NCI-H1105 (cell line): ENCODE results near the gene PRSS38.
"Not testable (repeated sequence)": the region's sequence is repeated elsewhere in the genome, so short reads cannot be mapped to it uniquely, and the experiment has no call there.

ENCODE experiments used
- DNase-seq: peaks from one replicate; lab custom pipeline; 2025; lab: John Stamatoyannopoulos, UW

Gene PRSS38

GRCh38 chr1:227844320-227845146 lies 29.1 kb downstream of the PRSS38 start:
- DNase-seq = no peak

- no peak for DNase-seq
Observed at GRCh38 chr1:227845147-227845458, 29.6 kb downstream of the PRSS38 start.

DNA sequence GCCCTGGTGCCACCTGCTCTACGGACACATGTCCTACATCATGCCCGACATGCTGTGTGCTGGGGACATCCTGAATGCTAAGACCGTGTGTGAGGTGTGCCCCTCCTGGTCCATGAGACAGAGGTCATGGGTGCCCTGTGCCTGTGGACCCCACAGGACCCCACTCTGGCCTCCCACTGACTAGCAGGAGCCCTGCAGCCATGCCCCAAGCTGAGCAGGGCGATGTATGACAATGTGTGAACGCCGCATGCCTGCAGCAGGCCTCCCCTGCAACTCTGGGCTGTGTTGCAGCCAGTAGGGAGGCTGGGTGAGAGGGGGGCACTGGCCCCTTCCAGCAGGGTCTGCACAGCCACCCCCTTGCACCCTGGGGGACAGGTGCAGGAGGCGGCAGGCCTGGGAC lies 30.0 kb downstream of the PRSS38 start:
- DNase-seq = no peak

GRCh38 chr1:227846265-227846858 lies 30.9 kb downstream of the PRSS38 start:
- DNase-seq = no peak

DNA sequence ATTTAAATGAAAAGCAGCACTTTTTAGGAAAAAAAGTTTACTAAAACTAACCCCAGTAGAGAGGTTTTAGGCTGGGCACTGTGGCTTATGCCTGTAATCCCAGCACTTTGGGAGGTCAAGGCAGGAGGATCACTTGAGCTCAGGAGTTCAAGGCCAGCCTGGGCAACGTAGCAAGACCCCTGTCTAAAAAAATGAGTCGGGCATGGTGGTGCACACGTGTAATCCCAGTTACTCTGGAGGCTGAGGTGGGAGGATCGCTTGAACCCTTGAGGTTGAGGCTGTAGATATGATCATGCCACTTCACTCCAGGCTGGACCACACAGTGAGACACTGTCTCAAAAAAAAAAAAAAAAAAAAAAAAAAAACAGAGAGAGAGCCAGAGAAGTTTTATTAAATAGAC lies 31.6 kb downstream of the PRSS38 start:
- not testable (repeated sequence) for DNase-seq

- no peak for DNase-seq
Observed at GRCh38 chr1:227848430-227848932, 33.0 kb downstream of the PRSS38 start.

DNA sequence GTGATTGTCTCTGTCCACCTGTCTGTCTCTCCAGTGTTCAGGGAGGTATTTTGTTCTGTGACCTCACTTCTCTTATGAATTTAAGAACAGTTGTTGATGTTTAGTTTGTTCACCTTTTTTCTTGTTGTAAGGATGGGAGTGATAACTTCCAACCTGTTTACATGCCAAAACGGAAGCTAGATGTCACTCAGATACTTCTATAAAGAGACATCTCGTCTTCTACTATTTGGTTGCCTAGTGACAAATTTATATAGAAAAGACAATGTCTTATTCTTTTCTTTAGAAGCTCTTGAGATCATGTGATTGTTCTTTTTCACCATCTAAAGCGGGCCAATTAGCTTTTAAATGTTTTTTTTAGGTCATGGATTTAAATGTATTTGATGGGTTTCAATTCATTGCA lies 33.8 kb downstream of the PRSS38 start:
- no peak for DNase-seq

- DNase-seq = no peak
Observed at GRCh38 chr1:227854189-227854588, 38.7 kb downstream of the PRSS38 start.

DNA sequence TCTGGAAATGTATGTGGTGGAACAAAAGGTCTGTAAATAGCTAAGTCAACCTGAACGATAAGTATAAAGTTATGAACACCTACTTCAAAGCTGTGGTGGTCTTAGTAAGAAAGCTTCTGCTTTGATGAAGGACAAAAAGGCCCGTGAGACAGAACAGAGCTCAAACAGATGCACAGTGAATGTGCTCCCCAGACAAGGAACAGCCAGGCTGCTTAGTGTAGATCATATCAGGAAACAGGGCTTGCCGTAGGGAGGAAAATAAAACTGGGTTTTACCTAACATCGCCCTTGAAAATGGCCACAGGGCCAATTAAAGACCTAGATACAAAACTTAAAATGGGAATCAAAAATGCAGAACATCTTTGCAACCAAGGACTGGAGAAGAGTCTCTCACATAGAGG lies 40.2 kb downstream of the PRSS38 start:
- DNase-seq = no peak

DNA sequence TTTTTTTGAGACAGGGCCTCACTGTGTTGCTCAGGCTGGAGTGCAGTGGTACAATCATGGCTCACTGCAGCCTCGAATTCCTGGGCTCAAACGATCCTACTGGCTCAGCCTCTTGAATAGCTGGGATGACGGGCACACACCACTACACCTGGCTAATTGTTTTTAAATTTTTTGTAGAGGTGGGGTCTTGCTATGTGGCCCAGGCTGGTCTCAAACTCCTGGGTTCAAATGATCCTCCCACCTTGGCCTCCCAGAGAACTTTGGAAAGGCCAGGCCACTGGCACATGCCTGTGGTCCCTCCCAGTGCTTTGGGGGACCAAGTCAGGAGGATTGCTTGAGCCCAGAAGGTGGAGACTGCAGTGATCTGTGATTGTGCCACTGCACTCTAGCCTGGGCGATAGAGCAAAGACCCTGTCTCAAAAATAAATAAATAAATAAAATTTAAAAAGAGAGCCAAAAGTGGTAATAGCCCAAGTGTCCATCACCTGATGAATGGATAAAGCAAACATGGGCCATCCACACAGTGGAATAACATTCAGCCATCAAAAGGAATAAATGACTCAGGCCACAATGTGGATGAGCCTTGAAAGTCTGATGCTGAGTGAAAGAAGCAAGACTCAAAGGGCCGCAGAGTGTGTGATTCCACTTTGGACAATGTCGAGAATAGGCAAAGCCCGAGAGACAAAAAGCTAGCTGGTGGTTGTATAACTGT lies 40.8 kb downstream of the PRSS38 start:
- no peak for DNase-seq

- DNase-seq = no peak
Observed at GRCh38 chr1:227864882-227865281, 49.4 kb downstream of the PRSS38 start.

- no peak for DNase-seq
Observed at GRCh38 chr1:227869279-227869842, 53.9 kb downstream of the PRSS38 start.

- no peak for DNase-seq
Observed at GRCh38 chr1:227869851-227870305, 54.4 kb downstream of the PRSS38 start.

DNA sequence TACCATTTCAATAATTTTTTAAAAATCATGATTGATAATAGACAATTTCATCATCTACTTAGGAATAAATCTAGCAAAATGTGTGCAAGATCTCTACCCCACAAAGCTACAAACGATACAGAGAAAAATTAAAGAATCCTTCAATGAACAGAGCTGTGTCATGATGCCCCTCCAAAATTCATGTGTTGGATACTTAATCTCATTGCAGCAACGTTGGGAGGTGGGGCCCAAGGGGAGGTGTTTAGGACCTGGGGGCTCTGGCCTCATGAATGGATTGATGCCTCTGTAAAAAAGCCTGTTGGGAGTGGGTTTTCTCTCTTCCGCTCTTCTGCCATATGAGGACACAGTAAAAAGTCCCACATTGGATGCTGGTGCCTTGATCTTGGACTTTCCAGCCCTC lies 54.9 kb downstream of the PRSS38 start:
- no peak for DNase-seq

DNA sequence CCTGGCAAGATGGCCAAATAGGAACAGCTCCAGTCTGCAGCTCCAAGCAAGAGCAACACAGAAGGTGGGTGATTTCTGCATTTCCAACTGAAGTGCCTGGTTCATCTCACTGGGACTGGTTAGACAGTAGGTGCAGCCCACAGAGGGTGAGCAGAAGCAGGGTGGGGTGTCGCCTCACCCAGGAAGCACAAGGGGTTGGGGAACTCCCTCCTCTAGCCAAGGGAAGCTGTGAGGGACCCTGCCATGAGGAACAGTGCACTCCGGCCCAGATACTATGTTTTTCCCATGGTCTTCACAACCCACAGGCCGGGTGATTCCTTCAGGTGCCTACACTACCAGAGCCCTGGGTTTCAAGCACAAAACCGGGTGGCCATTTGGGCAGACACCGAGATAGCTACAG lies 56.4 kb downstream of the PRSS38 start:
- not testable (repeated sequence) for DNase-seq

DNA sequence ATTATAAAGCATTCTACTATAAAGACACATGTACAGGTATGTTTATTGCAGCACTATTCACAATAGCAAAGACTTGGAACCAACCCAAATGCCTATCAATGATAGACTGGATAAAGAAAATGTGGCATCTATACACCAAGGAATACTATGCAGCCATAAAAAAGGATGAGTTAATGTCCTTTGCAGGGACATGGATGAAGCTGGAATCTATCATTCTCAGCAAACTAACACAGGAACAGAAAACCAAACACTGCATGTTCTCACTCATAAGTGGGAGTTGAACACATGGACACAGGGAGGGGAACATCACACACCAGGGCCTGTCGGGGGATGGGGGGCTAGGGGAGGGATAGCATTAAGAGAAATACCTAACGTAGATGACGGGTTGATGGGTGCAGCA lies 62.3 kb downstream of the PRSS38 start:
- DNase-seq = not testable (repeated sequence)

DNA sequence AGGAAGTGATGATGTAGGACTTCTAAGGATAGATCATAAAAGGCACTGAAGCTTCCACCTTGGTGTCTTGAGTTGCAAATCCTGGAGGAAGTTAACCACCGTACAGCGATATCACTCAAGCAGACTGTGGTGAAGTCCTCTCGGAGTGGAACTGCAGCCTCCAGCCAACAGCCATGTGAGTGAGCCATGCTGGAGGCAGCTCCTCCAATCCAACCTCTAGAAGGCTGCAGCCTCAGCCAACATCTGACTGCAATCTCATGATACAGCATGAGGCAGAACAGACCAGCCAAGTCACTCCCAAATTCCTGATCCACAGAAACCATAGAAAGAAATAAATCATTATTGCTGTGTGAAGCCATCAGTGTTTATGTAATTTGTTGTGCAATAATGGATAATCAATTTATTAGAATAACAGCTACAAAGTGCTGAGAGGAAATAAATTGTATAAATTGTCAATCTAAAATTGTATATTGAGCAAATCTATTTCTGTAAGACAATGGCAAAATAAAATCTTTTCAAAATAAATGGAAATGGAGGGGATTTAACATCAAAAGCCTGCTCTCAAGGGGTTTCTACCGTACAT lies 65.0 kb downstream of the PRSS38 start:
- no peak for DNase-seq

GRCh38 chr1:227883073-227883520 lies 67.6 kb downstream of the PRSS38 start:
- DNase-seq = no peak

- no peak for DNase-seq
Observed at GRCh38 chr1:227883641-227884301, 68.3 kb downstream of the PRSS38 start.

DNA sequence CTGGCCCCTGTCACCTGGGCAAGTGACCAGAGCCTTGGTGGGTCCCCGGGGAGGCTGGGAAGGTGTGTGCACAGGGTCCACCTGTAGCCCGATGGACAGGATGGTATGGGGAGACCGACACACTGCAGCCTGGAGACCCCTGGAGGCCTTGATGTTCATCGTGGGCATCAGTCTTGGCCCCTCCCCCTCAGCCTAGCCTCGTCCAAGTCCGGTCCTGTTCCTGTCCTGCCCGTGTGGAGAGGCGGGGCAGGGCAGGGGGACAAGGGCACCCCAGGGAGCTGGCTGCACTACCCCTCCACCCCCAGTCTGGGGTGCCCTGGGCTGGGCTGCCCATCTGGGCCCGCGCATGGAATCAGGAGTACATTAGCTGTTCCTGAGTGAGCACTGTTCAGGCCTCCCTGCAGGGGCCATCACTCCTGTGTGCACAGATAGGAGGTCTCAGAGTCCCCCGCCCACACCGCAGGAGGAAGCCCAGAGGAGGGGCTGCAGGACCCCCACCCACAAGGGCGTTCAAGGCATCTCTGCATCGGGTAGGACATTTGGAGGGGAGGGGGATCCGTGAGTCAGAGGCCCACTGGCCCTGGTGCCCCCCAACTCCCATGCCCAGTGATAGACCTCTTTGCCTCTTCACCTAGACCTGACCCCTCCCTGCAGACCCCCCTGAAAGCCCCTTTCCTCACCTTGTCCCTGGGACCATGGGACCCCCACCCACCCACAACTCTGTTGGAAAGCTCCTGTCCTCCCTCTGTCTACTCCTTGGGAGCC lies 69.1 kb downstream of the PRSS38 start:
- DNase-seq = no peak

- no peak for DNase-seq
Observed at GRCh38 chr1:227885135-227885647, 69.7 kb downstream of the PRSS38 start.
